ENCODE results near the gene IRX3. TPM values are rescaled to one million over a fixed set of nuclear protein-coding genes. Genes with fewer than 3 reads are reported as not detected.

The IRX3 gene
- total RNA-seq, 1 experiment from 2014 or later = 2.4 TPM

GRCh38 chr16:54296543-54296942 is 10.0 kb upstream of the IRX3 start:
- H3K56ac ChIP-seq (ENCODE audit: insufficient read length, low read depth, low read length) = no peak overlapping the region
- no peak overlapping the region for H2AK5ac ChIP-seq (ENCODE audit: insufficient read length, low read length)
- Mint-ChIP-seq H3K36me3 (ENCODE audit: insufficient read depth in 1 of 3, low read depth in 3 of 3) (peaks cover 0 to 15% (median 2%) of the 10 kb centered on the region in 3 experiments; a peak in 4 of 7 replicates), H3K4me3 (no peak overlapping the region), H3K4me1 (peaks cover 7 to 8% of the 10 kb centered on the region in 2 experiments; a peak in 3 of 4 replicates), H3K27me3 (ENCODE audit: low read depth) (peaks cover 45% of the 10 kb centered on the region), H3K27ac (no peak overlapping the region; a peak in 1 of 7 replicates), H3K9me3 (peaks cover 7 to 21% of the 10 kb centered on the region in 2 experiments; a peak in 4 of 5 replicates)
- no peak overlapping the region for H2BK12ac ChIP-seq (ENCODE audit: insufficient read length, low read depth, low read length)
- H2BK15ac ChIP-seq (ENCODE audit: low read depth, low read length) = no peak overlapping the region
- no peaks in the 10 kb centered on the region for H3K9me3 ChIP-seq (ENCODE audit: control insufficient read depth, low read depth, low read length)
- H3K27me3 ChIP-seq (ENCODE audit: insufficient read depth, low read length) = peaks cover 5% of the 10 kb centered on the region; the same call in 1 of the 2 replicates
- no peak for TF ChIP-seq CTCF (conservative IDR thresholded peaks at IDR 0.05)
- no peak overlapping the region for H2BK120ac ChIP-seq (ENCODE audit: low read depth, low read length, poor library complexity, severe bottlenecking)
- DNase-seq = no peak
- H4K8ac ChIP-seq (replicated peaks; ENCODE audit: insufficient read length, low read depth, low read length) = no peak overlapping the region
- WGBS (ENCODE audit: extremely low coverage, insufficient read length, low lambda C conversion rate) = no CpG with 5 or more reads among the region's 1 CpG
- no peak overlapping the region for H3K4ac ChIP-seq (ENCODE audit: low read depth, low read length)
- no peak overlapping the region for H4K5ac ChIP-seq (ENCODE audit: insufficient read length, low read depth, low read length)
- H3K9ac ChIP-seq (ENCODE audit: extremely low read depth, insufficient read length, low read length) = no peak overlapping the region
- H2AFZ ChIP-seq (ENCODE audit: low read length) = no peak overlapping the region
- H3K23me2 ChIP-seq (ENCODE audit: insufficient read length, low read depth, low read length, poor library complexity, severe bottlenecking) = no peaks in the 10 kb centered on the region
- H3K23ac ChIP-seq (ENCODE audit: insufficient read length, low read depth, low read length) = no peak overlapping the region
- H3K14ac ChIP-seq (ENCODE audit: insufficient read depth, low read length) = no peak overlapping the region
- H4K91ac ChIP-seq (ENCODE audit: insufficient read length, low read depth, low read length) = no peak overlapping the region
- H3K4me2 ChIP-seq (ENCODE audit: insufficient read depth, insufficient read length, low read length) = no peak overlapping the region
- no peak overlapping the region for H3K18ac ChIP-seq (ENCODE audit: insufficient read length, low read depth, low read length)
- H2BK5ac ChIP-seq (ENCODE audit: insufficient read length, low read length) = no peak overlapping the region
- no peaks in the 10 kb centered on the region for H4K20me1 ChIP-seq (ENCODE audit: control insufficient read depth, insufficient read depth, insufficient read length)
- H3K79me2 ChIP-seq (ENCODE audit: insufficient read depth, low read length) = no peaks in the 10 kb centered on the region
- H2BK20ac ChIP-seq (ENCODE audit: low read depth, low read length, poor library complexity, severe bottlenecking) = no peak overlapping the region
- H3K4me1 ChIP-seq (ENCODE audit: insufficient read depth, low read length) = no peaks in the 10 kb centered on the region
- H3K27ac ChIP-seq (ENCODE audit: insufficient read length, low read depth, low read length) = no peak overlapping the region
- no peaks in the 10 kb centered on the region for H3K79me1 ChIP-seq (ENCODE audit: insufficient read depth, low read depth, low read length, poor library complexity, severe bottlenecking)
- no peak overlapping the region for H3T11ph ChIP-seq (ENCODE audit: low read length)
